ENCODE results near the gene ICAM5.
A peak's percentile ranks its signal among the peaks of the same experiment; 100 is the strongest.

The ICAM5 gene

GRCh38 chr19:10291554-10292205 lies 1.9 kb downstream of the ICAM5 start:
- DNase-seq (ENCODE audit: low spot score), result no peak

GRCh38 chr19:10292206-10292788 lies 2.5 kb downstream of the ICAM5 start:
- no peak for DNase-seq (ENCODE audit: low spot score)

- DNase-seq (ENCODE audit: low spot score), result no peak
Measured at GRCh38 chr19:10292789-10293636, 3.3 kb downstream of the ICAM5 start.

- no peak for DNase-seq (ENCODE audit: low spot score)
Measured at GRCh38 chr19:10293637-10294367, 4.0 kb downstream of the ICAM5 start.

- no peak for DNase-seq (ENCODE audit: low spot score)
Measured at GRCh38 chr19:10294368-10294697, 4.6 kb downstream of the ICAM5 start.

- DNase-seq (ENCODE audit: low spot score), result no peak
Measured at GRCh38 chr19:10295305-10295846, 5.6 kb downstream of the ICAM5 start.

- no peak for DNase-seq (ENCODE audit: low spot score)
Measured at GRCh38 chr19:10295847-10296591, 6.3 kb downstream of the ICAM5 start.

GRCh38 chr19:10299545-10300458 lies 10.1 kb downstream of the ICAM5 start:
- DNase-seq (ENCODE audit: low spot score), result no peak

GRCh38 chr19:10305139-10305806 lies 15.5 kb downstream of the ICAM5 start:
- DNase-seq (ENCODE audit: low spot score), result peak; percentile 62

GRCh38 chr19:10306327-10306726 lies 16.6 kb downstream of the ICAM5 start:
- DNase-seq (ENCODE audit: low spot score), result no peak

- no peak for DNase-seq (ENCODE audit: low spot score)
Measured at GRCh38 chr19:10309423-10309822, 19.7 kb downstream of the ICAM5 start, which contains the start of gene ZGLP1. TSS of gene ZGLP1 (minus strand) at chr19:10309815.

GRCh38 chr19:10315335-10316214 lies 25.8 kb downstream of the ICAM5 start, which contains the start of gene FDX2:
TSS of gene FDX2 (minus strand) at chr19:10316015. CDS start at chr19:10315996, 19 bp downstream.
- DNase-seq (ENCODE audit: low spot score), result peak; percentile 82

- no peak for DNase-seq (ENCODE audit: low spot score)
Measured at GRCh38 chr19:10316229-10317044, 26.7 kb downstream of the ICAM5 start.

- no peak for DNase-seq (ENCODE audit: low spot score)
Measured at GRCh38 chr19:10317045-10317856, 27.5 kb downstream of the ICAM5 start.

- DNase-seq (ENCODE audit: low spot score), result no peak
Measured at GRCh38 chr19:10317857-10318462, 28.2 kb downstream of the ICAM5 start.

All from RKO (cell line).